GM21423 (cell line): ENCODE measurements around the gene GLG1.

Source experiments
- ATAC-seq: cut with Tn5 transposase; IDR thresholded peaks from one replicate; pipeline ENCODE4 v1.9.1; 2021; ENCODE audit warnings: mild to moderate bottlenecking, moderate library complexity; ENCODE audit not compliant: unreplicated experiment

The GLG1 gene

GRCh38 chr16:74611721-74612120 lies 4.8 kb upstream of the GLG1 start:
- ATAC-seq = no peak

GRCh38 chr16:74608944-74609343 lies 2.0 kb upstream of the GLG1 start:
- ATAC-seq = no peak

- no peak for ATAC-seq
Measured at GRCh38 chr16:74608381-74608780, 1.5 kb upstream of the GLG1 start.

- no peak for ATAC-seq
Measured at GRCh38 chr16:74607962-74608356, 1.0 kb upstream of the GLG1 start.

- ATAC-seq = peak; percentile 9
Measured at GRCh38 chr16:74607310-74607961, 522 bp upstream of the GLG1 start.

- no peak for ATAC-seq
Measured at GRCh38 chr16:74605746-74606520, 981 bp downstream of the GLG1 start.

GRCh38 chr16:74605332-74605731 lies 1.6 kb downstream of the GLG1 start:
- ATAC-seq = no peak

- no peak for ATAC-seq
Measured at GRCh38 chr16:74603848-74604247, 3.1 kb downstream of the GLG1 start.

- peak; percentile 94 for ATAC-seq
Measured at GRCh38 chr16:74601126-74601871, 5.6 kb downstream of the GLG1 start.

- no peak for ATAC-seq
Measured at GRCh38 chr16:74596586-74596985, 10.3 kb downstream of the GLG1 start.

GRCh38 chr16:74592847-74593246 lies 14.1 kb downstream of the GLG1 start:
- no peak for ATAC-seq

GRCh38 chr16:74591876-74592650 lies 14.9 kb downstream of the GLG1 start:
- no peak for ATAC-seq

GRCh38 chr16:74586948-74587347 lies 20.0 kb downstream of the GLG1 start:
- no peak for ATAC-seq

GRCh38 chr16:74585846-74586443 lies 21.0 kb downstream of the GLG1 start:
- no peak for ATAC-seq

GRCh38 chr16:74583926-74584666 lies 22.8 kb downstream of the GLG1 start:
- ATAC-seq = no peak

- ATAC-seq = no peak
Measured at GRCh38 chr16:74582970-74583369, 23.9 kb downstream of the GLG1 start.

GRCh38 chr16:74580833-74581232 lies 26.1 kb downstream of the GLG1 start:
- ATAC-seq = peak; percentile 60

- no peak for ATAC-seq
Measured at GRCh38 chr16:74578838-74579237, 28.1 kb downstream of the GLG1 start.

- no peak for ATAC-seq
Measured at GRCh38 chr16:74578433-74578832, 28.5 kb downstream of the GLG1 start.

GRCh38 chr16:74577882-74578366 lies 29.0 kb downstream of the GLG1 start:
- no peak for ATAC-seq
